ENCODE data around the gene FSTL5.

- TF ChIP-seq CTCF (conservative IDR thresholded peaks at IDR 0.05) (no peak), EZH2 (IDR thresholded peaks at IDR 0.05; ENCODE audit: low read depth) (no peak)
Measured at GRCh38 chr4:161990721-161991120, 173.1 kb downstream of the FSTL5 start.
